Smooth muscle cell (in vitro differentiated cells): ENCODE results near the gene SHC4. TPM values are rescaled to one million over a fixed set of nuclear protein-coding genes. Genes with fewer than 3 reads are reported as not detected.
"Not testable (repeated sequence)": the region's sequence is repeated elsewhere in the genome, so short reads cannot be mapped to it uniquely, and the experiment has no call there.

Experiments
- DNase-seq: peaks from one replicate; lab custom pipeline; 2025; ENCODE audit not compliant: unreplicated experiment; lab: John Stamatoyannopoulos, UW
- H2AFZ ChIP-seq: fragments of 200-600 bp; sonication (generic); 2 replicates; pipeline ENCODE4 v1.6.0; 2016; ENCODE audit warnings: antibody characterized with exemption, low read depth, mild to moderate bottlenecking
- H3F3A ChIP-seq: fragments of 200-600 bp; sonication (generic); 2 replicates; pipeline ENCODE4 v1.6.0; 2017; ENCODE audit warnings: antibody characterized with exemption, low read depth
- H3K27ac ChIP-seq: fragments of 200-600 bp; sonication (generic); 2 replicates; pipeline ENCODE4 v1.5.1; 2016; ENCODE audit warnings: low read depth, mild to moderate bottlenecking
- H3K27me3 ChIP-seq: fragments of 200-600 bp; sonication (generic); 2 replicates; pipeline ENCODE4 v1.6.1; 2016; ENCODE audit warnings: low read depth, mild to moderate bottlenecking
- H3K36me3 ChIP-seq: fragments of 200-600 bp; sonication (generic); 2 replicates; pipeline ENCODE4 v1.5.1; 2016; ENCODE audit warnings: low read depth
- H3K4me1 ChIP-seq: fragments of 200-600 bp; sonication (generic); 2 replicates; pipeline ENCODE4 v1.5.1; 2016; ENCODE audit warnings: low read depth
- H3K4me2 ChIP-seq: fragments of 200-600 bp; sonication (generic); 2 replicates; pipeline ENCODE4 v1.6.0; 2016; ENCODE audit warnings: mild to moderate bottlenecking
- H3K4me3 ChIP-seq: fragments of 200-600 bp; sonication (generic); 2 replicates; pipeline ENCODE4 v1.5.1; 2016; ENCODE audit warnings: mild to moderate bottlenecking
- H3K79me2 ChIP-seq: fragments of 200-600 bp; sonication (generic); 2 replicates; pipeline ENCODE4 v1.6.0; 2016; ENCODE audit warnings: low read depth, mild to moderate bottlenecking
- H3K9ac ChIP-seq: fragments of 200-600 bp; sonication (generic); 2 replicates; pipeline ENCODE4 v1.6.0; 2016; ENCODE audit warnings: low read depth
- H3K9me3 ChIP-seq: fragments of 200-600 bp; sonication (generic); replicated peaks from 2 replicates; pipeline ENCODE4 v1.5.1; 2016; ENCODE audit warnings: low read depth
- H4K20me1 ChIP-seq: fragments of 200-600 bp; sonication (generic); 2 replicates; pipeline ENCODE4 v1.6.0; 2016; ENCODE audit warnings: low read depth
- CTCF ChIP-seq: fragments of 200-600 bp; sonication (generic); IDR thresholded peaks from 2 replicates; pipeline ENCODE4 v1.5.1; 2017; ENCODE audit warnings: borderline replicate concordance, mild to moderate bottlenecking, antibody characterized with exemption; ENCODE audit not compliant: insufficient read depth, poor library complexity, severe bottlenecking
- WGBS: methylation state at CpG from one replicate; pipeline ENCODE4 v1.1.7; 2016; ENCODE audit warnings: low lambda C conversion rate; 5-methylcytosine and 5-hydroxymethylcytosine counted together
- polyA plus RNA-seq: library from polyadenylated mRNA; unstranded; fragments of >200 nt; fragmentation: Nextera tagmentation; extraction: Ambion mirVana; gene quantifications from 2 replicates; pipeline ENCODE4 v1.2.1, GENCODE V29; 2016
- total RNA-seq: library from RNA; depleted of rRNA; stranded (reverse); fragments of >200 nt; gene quantifications from 2 replicates; pipeline ENCODE4 v1.2.3, GENCODE V29; 2014

Gene SHC4
- total and polyA plus RNA-seq, 2 experiments from 2014 or later = 0.39 to 1.2 TPM

GRCh38 chr15:48795901-48796300, 167.8 kb downstream of the SHC4 start:
- H3F3A ChIP-seq = no peaks in the 10 kb centered on the region
- no peak overlapping the region for H3K4me2 ChIP-seq
- H3K4me3 ChIP-seq = no peak overlapping the region
- no peaks in the 10 kb centered on the region for H4K20me1 ChIP-seq
- H2AFZ ChIP-seq = no peak overlapping the region
- TF ChIP-seq CTCF = no peak
- no peak for DNase-seq
- H3K27ac ChIP-seq = no peak overlapping the region
- H3K9ac ChIP-seq = no peak overlapping the region
- no peaks in the 10 kb centered on the region for H3K79me2 ChIP-seq
- H3K36me3 ChIP-seq = no peaks in the 10 kb centered on the region
- peaks cover 29% of the 10 kb centered on the region for H3K4me1 ChIP-seq
- 91% methylated on average over 3 of the region's 3 CpGs for WGBS
- no peaks in the 10 kb centered on the region for H3K27me3 ChIP-seq
- no peaks in the 10 kb centered on the region for H3K9me3 ChIP-seq

GRCh38 chr15:48794697-48795134, 169.0 kb downstream of the SHC4 start:
- Histone ChIP-seq H3F3A (no peaks in the 10 kb centered on the region), H4K20me1 (no peaks in the 10 kb centered on the region), H3K4me1 (peaks cover 17% of the 10 kb centered on the region), H3K9me3 (no peaks in the 10 kb centered on the region), H3K27ac (no peak overlapping the region), H3K4me3 (no peak overlapping the region), H3K36me3 (peaks cover 6% of the 10 kb centered on the region), H2AFZ (no peak overlapping the region), H3K9ac (no peak overlapping the region), H3K79me2 (no peaks in the 10 kb centered on the region), H3K27me3 (no peaks in the 10 kb centered on the region), H3K4me2 (no peak overlapping the region)
- no peak for DNase-seq
- no peak for TF ChIP-seq CTCF
- 79% methylated on average over 2 of the region's 2 CpGs for WGBS

GRCh38 chr15:48792408-48792807, 171.3 kb downstream of the SHC4 start:
- no peaks in the 10 kb centered on the region for H4K20me1 ChIP-seq
- no peak overlapping the region for H3K4me3 ChIP-seq
- no peaks in the 10 kb centered on the region for H3K4me1 ChIP-seq
- no peaks in the 10 kb centered on the region for H3F3A ChIP-seq
- H3K9ac ChIP-seq = no peak overlapping the region
- no peak overlapping the region for H2AFZ ChIP-seq
- H3K27ac ChIP-seq = no peak overlapping the region
- no peaks in the 10 kb centered on the region for H3K9me3 ChIP-seq
- 69% methylated on average over 3 of the region's 3 CpGs for WGBS
- TF ChIP-seq CTCF = no peak
- no peak overlapping the region for H3K4me2 ChIP-seq
- DNase-seq = no peak
- H3K79me2 ChIP-seq = no peaks in the 10 kb centered on the region
- H3K36me3 ChIP-seq = peaks cover 7% of the 10 kb centered on the region
- no peaks in the 10 kb centered on the region for H3K27me3 ChIP-seq

- H3F3A ChIP-seq, H2AFZ ChIP-seq, H3K4me3 ChIP-seq, H3K4me1 ChIP-seq, H3K4me2 ChIP-seq, H3K36me3 ChIP-seq, H3K9me3 ChIP-seq, H3K27me3 ChIP-seq, H3K9ac ChIP-seq, H3K27ac ChIP-seq, H4K20me1 ChIP-seq, DNase-seq, H3K79me2 ChIP-seq: not testable (repeated sequence)
- 97% methylated on average over 12 of the region's 12 CpGs for WGBS
Measured at GRCh38 chr15:48790466-48791115, 173.1 kb downstream of the SHC4 start.
